Measurements from ENCODE around the gene ROPN1L.

DNA sequence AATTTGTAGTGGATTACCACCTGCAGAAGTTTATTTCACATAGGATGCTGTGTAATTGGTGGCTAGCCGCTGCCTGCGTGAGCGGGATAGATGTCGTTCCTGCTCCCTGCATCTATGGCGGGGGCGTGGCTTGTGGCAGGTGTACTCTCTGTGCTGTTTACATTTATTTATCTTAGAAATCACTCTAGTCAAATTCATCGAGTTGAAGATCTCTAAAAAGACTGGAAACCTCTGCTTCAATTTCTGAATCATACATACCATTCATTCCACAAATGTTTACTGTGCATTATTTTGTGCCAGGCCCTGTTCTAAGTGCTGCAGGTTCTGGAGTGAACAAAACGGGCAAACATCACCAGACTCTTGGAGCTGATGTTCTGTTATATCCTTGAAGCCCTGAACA, 11.9 kb downstream of the ROPN1L start:
- TF ChIP-seq, protein P1, sequence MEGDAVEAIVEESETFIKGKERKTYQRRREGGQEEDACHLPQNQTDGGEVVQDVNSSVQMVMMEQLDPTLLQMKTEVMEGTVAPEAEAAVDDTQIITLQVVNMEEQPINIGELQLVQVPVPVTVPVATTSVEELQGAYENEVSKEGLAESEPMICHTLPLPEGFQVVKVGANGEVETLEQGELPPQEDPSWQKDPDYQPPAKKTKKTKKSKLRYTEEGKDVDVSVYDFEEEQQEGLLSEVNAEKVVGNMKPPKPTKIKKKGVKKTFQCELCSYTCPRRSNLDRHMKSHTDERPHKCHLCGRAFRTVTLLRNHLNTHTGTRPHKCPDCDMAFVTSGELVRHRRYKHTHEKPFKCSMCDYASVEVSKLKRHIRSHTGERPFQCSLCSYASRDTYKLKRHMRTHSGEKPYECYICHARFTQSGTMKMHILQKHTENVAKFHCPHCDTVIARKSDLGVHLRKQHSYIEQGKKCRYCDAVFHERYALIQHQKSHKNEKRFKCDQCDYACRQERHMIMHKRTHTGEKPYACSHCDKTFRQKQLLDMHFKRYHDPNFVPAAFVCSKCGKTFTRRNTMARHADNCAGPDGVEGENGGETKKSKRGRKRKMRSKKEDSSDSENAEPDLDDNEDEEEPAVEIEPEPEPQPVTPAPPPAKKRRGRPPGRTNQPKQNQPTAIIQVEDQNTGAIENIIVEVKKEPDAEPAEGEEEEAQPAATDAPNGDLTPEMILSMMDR (IDR thresholded peaks at IDR 0.05), result no peak
- TF ChIP-seq POLR2A (IDR thresholded peaks at IDR 0.05), result no peak
